HEK293 (cell line): ENCODE data around the gene ABHD12.

ENCODE experiments used
- CTCF ChIA-PET: fragments of 350-600 bp; formaldehyde crosslinking; extraction: SDS; loops from one replicate; lab custom pipeline; 2021; ENCODE audit warnings: antibody characterized with exemption; lab: Yijun Ruan, JAX
- POLR2A ChIA-PET: fragments of 300-600 bp; formaldehyde crosslinking; extraction: SDS; loops from one replicate; lab custom pipeline; 2020; ENCODE audit warnings: antibody characterized with exemption, inconsistent platforms; lab: Yijun Ruan, JAX
- H3K27ac ChIP-seq: fragments of 200-500 bp; sonication (Bioruptor generic); 2 replicates; pipeline ENCODE4 v1.5.1; 2014; ENCODE audit warnings: low read depth, low read length, control low read depth, inconsistent platforms; ENCODE audit errors: extremely low read depth
- H3K36me3 ChIP-seq, 2 experiments: fragments of 200-500 bp in 1 of 2; sonication (Bioruptor generic) in 1 of 2; 1 replicate in 1 of 2; 2 replicates in 1 of 2; pipeline ENCODE4 v1.5.1; 2014 to 2017; ENCODE audit warnings: inconsistent platforms in 2 of 2, low read length in 2 of 2; ENCODE audit not compliant: control insufficient read depth in 2 of 2, insufficient read depth in 1 of 2
- H3K4me1 ChIP-seq: fragments of 200-500 bp; sonication (Bioruptor generic); 2 replicates; pipeline ENCODE4 v1.5.1; 2014; ENCODE audit warnings: mild to moderate bottlenecking, low read length, inconsistent platforms; ENCODE audit not compliant: control insufficient read depth, insufficient read depth
- H3K4me3 ChIP-seq: 2 replicates; pipeline ENCODE4 v1.5.1; 2011; ENCODE audit warnings: low read depth, mild to moderate bottlenecking, control low read depth, low read length, moderate library complexity
- H3K9me3 ChIP-seq: fragments of 200-500 bp; sonication (Bioruptor generic); 2 replicates; pipeline ENCODE4 v1.5.1; 2014; ENCODE audit warnings: low read depth, low read length, inconsistent platforms; ENCODE audit not compliant: control insufficient read depth, insufficient read depth
- KLF1 ChIP-seq: fragments of 450-650 bp; formaldehyde crosslinking; IDR thresholded peaks from 2 replicates; pipeline ENCODE4 v1.5.1; 2016; ENCODE audit warnings: missing biosample characterization, missing genetic modification characterization
- ZBTB8A ChIP-seq: fragments of 450-650 bp; formaldehyde crosslinking; IDR thresholded peaks from 2 replicates; pipeline ENCODE4 v1.5.1; 2016; ENCODE audit warnings: missing biosample characterization, missing genetic modification characterization
- ZNF10 ChIP-seq: fragments of 450-650 bp; formaldehyde crosslinking; IDR thresholded peaks from 2 replicates; pipeline ENCODE4 v1.5.1; 2017; ENCODE audit warnings: missing biosample characterization, missing genetic modification characterization
- ZNF184 ChIP-seq: fragments of 450-650 bp; IDR thresholded peaks from 2 replicates; pipeline ENCODE4 v1.5.1; 2018; ENCODE audit warnings: missing biosample characterization, mild to moderate bottlenecking, missing genetic modification characterization
- ZNF274 ChIP-seq, 2 experiments: fragments of 200-500 bp in 1 of 2; fragments of 450-650 bp in 1 of 2; sonication (Bioruptor generic) in 1 of 2; formaldehyde crosslinking in 1 of 2; IDR thresholded peaks; 2 replicates each; pipeline versions ENCODE4 v1.5.1 to v1.6.1; 2014 to 2016; ENCODE audit warnings: borderline replicate concordance in 1 of 2, inconsistent platforms in 1 of 2, low read length in 1 of 2, missing biosample characterization in 1 of 2, missing genetic modification characterization in 1 of 2
- ZNF391 ChIP-seq: fragments of 450-650 bp; formaldehyde crosslinking; IDR thresholded peaks from 2 replicates; pipeline ENCODE4 v1.5.1; 2016; ENCODE audit warnings: low read depth, missing biosample characterization, missing genetic modification characterization, borderline replicate concordance
- ZNF473 ChIP-seq: fragments of 450-650 bp; formaldehyde crosslinking; IDR thresholded peaks from 2 replicates; pipeline ENCODE4 v1.5.1; 2017; ENCODE audit warnings: missing biosample characterization, missing genetic modification characterization
- ZNF530 ChIP-seq: fragments of 450-650 bp; formaldehyde crosslinking; IDR thresholded peaks from 2 replicates; pipeline ENCODE4 v1.5.1; 2016; ENCODE audit warnings: low read depth, missing biosample characterization, missing genetic modification characterization
- ZNF558 ChIP-seq: fragments of 450-650 bp; formaldehyde crosslinking; IDR thresholded peaks from 2 replicates; pipeline ENCODE4 v1.5.1; 2016; ENCODE audit warnings: missing biosample characterization, missing genetic modification characterization
- ZNF571 ChIP-seq: fragments of 450-650 bp; formaldehyde crosslinking; IDR thresholded peaks from 2 replicates; pipeline ENCODE4 v1.5.0; 2017; ENCODE audit warnings: missing biosample characterization, missing genetic modification characterization
- ZNF830 ChIP-seq: fragments of 450-650 bp; IDR thresholded peaks from 2 replicates; pipeline ENCODE4 v1.5.0; 2018; ENCODE audit warnings: missing biosample characterization, missing genetic modification characterization, low read depth, mild to moderate bottlenecking, moderate library complexity
- TF ChIP-seq, protein P1 (sequence below): fragments of 450-650 bp; formaldehyde crosslinking; IDR thresholded peaks from 2 replicates; pipeline ENCODE4 v1.5.1; 2016; ENCODE audit warnings: missing biosample characterization, missing genetic modification characterization
- TF ChIP-seq, protein P2 (sequence below): fragments of 450-650 bp; formaldehyde crosslinking; IDR thresholded peaks from 2 replicates; pipeline ENCODE4 v1.5.1; 2016; ENCODE audit warnings: missing biosample characterization, missing genetic modification characterization, borderline replicate concordance
- TF ChIP-seq, protein P3 (sequence below): fragments of 450-650 bp; formaldehyde crosslinking; IDR thresholded peaks from 2 replicates; pipeline ENCODE4 v1.5.1; 2016; ENCODE audit warnings: missing biosample characterization, missing genetic modification characterization
- TF ChIP-seq, protein P4 (sequence below): fragments of 450-650 bp; formaldehyde crosslinking; IDR thresholded peaks from 2 replicates; pipeline ENCODE4 v1.5.1; 2017; ENCODE audit warnings: missing biosample characterization, missing genetic modification characterization
- TF ChIP-seq, protein P5 (sequence below): fragments of 450-650 bp; formaldehyde crosslinking; IDR thresholded peaks from 2 replicates; pipeline ENCODE4 v1.5.1; 2016; ENCODE audit warnings: missing biosample characterization, missing genetic modification characterization
- TF ChIP-seq, protein P6 (sequence below): fragments of 450-650 bp; formaldehyde crosslinking; conservative IDR thresholded peaks from 2 replicates; pipeline ENCODE4 v1.5.1; 2016; ENCODE audit warnings: low read depth, missing biosample characterization, missing genetic modification characterization
- TF ChIP-seq, protein P7 (sequence below): fragments of 450-650 bp; formaldehyde crosslinking; IDR thresholded peaks from 2 replicates; pipeline ENCODE4 v1.5.1; 2017; ENCODE audit warnings: missing biosample characterization, missing genetic modification characterization

Gene ABHD12

DNA sequence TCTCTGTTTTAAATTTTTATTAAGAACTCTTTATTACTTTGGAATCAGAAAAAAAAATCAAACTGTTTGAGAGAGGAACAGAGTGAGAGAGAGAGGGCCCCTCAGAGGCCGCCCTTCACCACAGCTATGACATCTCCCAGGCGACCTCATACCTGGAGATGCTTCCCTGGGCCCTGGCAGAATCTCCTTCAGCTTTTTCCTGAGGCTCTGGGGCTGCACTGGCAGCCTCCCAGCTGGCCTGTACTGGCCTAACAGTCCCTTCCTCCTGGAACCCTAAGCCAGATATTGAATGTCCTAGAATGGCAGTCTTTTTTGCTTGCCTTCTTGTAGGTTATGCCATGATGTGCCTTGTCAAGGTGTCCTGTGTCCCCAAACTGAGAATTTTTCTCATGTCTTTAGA, 13.7 kb downstream of the ABHD12 start:
- H3K36me3 ChIP-seq: peaks cover 0 to 2% of the 10 kb centered on the region in 2 experiments; a peak in 2 of 3 replicates
- H3K27ac ChIP-seq: no peak overlapping the region
- ChIA-PET CTCF (interaction anchor here (1.5 kb wide), 1 partner anchor 24 kb away, joined by 4 read pairs; no protein-coding TSS in a partner anchor), POLR2A (no interaction called here)
- no peaks in the 10 kb centered on the region for H3K9me3 ChIP-seq
- H3K4me1 ChIP-seq: no peaks in the 10 kb centered on the region
- H3K4me3 ChIP-seq: no peak overlapping the region
- TF ChIP-seq ZNF473 (tag by site-specific recombination) (no peak), KLF1 (tag by site-specific recombination) (no peak), ZNF830 (tag by site-specific recombination) (no peak), ZNF274 (IDR thresholded peaks at IDR 0.05; ENCODE audit: low read length) (no peak), ZNF274 (tag by site-specific recombination; IDR thresholded peaks at IDR 0.05; ENCODE audit: borderline replicate concordance) (no peak), ZNF530 (tag by site-specific recombination) (no peak), ZNF558 (tag by site-specific recombination) (no peak), ZBTB8A (tag by site-specific recombination) (no peak), ZNF10 (tag by site-specific recombination) (no peak), ZNF184 (tag by site-specific recombination) (no peak), ZNF571 (no peak), ZNF391 (tag by site-specific recombination) (no peak)
- TF ChIP-seq, protein P1, sequence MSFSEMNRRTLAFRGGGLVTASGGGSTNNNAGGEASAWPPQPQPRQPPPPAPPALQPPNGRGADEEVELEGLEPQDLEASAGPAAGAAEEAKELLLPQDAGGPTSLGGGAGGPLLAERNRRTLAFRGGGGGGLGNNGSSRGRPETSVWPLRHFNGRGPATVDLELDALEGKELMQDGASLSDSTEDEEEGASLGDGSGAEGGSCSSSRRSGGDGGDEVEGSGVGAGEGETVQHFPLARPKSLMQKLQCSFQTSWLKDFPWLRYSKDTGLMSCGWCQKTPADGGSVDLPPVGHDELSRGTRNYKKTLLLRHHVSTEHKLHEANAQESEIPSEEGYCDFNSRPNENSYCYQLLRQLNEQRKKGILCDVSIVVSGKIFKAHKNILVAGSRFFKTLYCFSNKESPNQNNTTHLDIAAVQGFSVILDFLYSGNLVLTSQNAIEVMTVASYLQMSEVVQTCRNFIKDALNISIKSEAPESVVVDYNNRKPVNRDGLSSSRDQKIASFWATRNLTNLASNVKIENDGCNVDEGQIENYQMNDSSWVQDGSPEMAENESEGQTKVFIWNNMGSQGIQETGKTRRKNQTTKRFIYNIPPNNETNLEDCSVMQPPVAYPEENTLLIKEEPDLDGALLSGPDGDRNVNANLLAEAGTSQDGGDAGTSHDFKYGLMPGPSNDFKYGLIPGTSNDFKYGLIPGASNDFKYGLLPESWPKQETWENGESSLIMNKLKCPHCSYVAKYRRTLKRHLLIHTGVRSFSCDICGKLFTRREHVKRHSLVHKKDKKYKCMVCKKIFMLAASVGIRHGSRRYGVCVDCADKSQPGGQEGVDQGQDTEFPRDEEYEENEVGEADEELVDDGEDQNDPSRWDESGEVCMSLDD: no peak
- TF ChIP-seq, protein P2, sequence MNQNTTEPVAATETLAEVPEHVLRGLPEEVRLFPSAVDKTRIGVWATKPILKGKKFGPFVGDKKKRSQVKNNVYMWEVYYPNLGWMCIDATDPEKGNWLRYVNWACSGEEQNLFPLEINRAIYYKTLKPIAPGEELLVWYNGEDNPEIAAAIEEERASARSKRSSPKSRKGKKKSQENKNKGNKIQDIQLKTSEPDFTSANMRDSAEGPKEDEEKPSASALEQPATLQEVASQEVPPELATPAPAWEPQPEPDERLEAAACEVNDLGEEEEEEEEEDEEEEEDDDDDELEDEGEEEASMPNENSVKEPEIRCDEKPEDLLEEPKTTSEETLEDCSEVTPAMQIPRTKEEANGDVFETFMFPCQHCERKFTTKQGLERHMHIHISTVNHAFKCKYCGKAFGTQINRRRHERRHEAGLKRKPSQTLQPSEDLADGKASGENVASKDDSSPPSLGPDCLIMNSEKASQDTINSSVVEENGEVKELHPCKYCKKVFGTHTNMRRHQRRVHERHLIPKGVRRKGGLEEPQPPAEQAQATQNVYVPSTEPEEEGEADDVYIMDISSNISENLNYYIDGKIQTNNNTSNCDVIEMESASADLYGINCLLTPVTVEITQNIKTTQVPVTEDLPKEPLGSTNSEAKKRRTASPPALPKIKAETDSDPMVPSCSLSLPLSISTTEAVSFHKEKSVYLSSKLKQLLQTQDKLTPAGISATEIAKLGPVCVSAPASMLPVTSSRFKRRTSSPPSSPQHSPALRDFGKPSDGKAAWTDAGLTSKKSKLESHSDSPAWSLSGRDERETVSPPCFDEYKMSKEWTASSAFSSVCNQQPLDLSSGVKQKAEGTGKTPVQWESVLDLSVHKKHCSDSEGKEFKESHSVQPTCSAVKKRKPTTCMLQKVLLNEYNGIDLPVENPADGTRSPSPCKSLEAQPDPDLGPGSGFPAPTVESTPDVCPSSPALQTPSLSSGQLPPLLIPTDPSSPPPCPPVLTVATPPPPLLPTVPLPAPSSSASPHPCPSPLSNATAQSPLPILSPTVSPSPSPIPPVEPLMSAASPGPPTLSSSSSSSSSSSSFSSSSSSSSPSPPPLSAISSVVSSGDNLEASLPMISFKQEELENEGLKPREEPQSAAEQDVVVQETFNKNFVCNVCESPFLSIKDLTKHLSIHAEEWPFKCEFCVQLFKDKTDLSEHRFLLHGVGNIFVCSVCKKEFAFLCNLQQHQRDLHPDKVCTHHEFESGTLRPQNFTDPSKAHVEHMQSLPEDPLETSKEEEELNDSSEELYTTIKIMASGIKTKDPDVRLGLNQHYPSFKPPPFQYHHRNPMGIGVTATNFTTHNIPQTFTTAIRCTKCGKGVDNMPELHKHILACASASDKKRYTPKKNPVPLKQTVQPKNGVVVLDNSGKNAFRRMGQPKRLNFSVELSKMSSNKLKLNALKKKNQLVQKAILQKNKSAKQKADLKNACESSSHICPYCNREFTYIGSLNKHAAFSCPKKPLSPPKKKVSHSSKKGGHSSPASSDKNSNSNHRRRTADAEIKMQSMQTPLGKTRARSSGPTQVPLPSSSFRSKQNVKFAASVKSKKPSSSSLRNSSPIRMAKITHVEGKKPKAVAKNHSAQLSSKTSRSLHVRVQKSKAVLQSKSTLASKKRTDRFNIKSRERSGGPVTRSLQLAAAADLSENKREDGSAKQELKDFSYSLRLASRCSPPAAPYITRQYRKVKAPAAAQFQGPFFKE: no peak
- TF ChIP-seq, protein P3, sequence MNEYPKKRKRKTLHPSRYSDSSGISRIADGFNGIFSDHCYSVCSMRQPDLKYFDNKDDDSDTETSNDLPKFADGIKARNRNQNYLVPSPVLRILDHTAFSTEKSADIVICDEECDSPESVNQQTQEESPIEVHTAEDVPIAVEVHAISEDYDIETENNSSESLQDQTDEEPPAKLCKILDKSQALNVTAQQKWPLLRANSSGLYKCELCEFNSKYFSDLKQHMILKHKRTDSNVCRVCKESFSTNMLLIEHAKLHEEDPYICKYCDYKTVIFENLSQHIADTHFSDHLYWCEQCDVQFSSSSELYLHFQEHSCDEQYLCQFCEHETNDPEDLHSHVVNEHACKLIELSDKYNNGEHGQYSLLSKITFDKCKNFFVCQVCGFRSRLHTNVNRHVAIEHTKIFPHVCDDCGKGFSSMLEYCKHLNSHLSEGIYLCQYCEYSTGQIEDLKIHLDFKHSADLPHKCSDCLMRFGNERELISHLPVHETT: no peak
- TF ChIP-seq, protein P4, sequence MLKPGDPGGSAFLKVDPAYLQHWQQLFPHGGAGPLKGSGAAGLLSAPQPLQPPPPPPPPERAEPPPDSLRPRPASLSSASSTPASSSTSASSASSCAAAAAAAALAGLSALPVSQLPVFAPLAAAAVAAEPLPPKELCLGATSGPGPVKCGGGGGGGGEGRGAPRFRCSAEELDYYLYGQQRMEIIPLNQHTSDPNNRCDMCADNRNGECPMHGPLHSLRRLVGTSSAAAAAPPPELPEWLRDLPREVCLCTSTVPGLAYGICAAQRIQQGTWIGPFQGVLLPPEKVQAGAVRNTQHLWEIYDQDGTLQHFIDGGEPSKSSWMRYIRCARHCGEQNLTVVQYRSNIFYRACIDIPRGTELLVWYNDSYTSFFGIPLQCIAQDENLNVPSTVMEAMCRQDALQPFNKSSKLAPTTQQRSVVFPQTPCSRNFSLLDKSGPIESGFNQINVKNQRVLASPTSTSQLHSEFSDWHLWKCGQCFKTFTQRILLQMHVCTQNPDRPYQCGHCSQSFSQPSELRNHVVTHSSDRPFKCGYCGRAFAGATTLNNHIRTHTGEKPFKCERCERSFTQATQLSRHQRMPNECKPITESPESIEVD (tag by site-specific recombination): no peak
- TF ChIP-seq, protein P5, sequence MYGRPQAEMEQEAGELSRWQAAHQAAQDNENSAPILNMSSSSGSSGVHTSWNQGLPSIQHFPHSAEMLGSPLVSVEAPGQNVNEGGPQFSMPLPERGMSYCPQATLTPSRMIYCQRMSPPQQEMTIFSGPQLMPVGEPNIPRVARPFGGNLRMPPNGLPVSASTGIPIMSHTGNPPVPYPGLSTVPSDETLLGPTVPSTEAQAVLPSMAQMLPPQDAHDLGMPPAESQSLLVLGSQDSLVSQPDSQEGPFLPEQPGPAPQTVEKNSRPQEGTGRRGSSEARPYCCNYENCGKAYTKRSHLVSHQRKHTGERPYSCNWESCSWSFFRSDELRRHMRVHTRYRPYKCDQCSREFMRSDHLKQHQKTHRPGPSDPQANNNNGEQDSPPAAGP (tag by site-specific recombination): no peak
- TF ChIP-seq, protein P6, sequence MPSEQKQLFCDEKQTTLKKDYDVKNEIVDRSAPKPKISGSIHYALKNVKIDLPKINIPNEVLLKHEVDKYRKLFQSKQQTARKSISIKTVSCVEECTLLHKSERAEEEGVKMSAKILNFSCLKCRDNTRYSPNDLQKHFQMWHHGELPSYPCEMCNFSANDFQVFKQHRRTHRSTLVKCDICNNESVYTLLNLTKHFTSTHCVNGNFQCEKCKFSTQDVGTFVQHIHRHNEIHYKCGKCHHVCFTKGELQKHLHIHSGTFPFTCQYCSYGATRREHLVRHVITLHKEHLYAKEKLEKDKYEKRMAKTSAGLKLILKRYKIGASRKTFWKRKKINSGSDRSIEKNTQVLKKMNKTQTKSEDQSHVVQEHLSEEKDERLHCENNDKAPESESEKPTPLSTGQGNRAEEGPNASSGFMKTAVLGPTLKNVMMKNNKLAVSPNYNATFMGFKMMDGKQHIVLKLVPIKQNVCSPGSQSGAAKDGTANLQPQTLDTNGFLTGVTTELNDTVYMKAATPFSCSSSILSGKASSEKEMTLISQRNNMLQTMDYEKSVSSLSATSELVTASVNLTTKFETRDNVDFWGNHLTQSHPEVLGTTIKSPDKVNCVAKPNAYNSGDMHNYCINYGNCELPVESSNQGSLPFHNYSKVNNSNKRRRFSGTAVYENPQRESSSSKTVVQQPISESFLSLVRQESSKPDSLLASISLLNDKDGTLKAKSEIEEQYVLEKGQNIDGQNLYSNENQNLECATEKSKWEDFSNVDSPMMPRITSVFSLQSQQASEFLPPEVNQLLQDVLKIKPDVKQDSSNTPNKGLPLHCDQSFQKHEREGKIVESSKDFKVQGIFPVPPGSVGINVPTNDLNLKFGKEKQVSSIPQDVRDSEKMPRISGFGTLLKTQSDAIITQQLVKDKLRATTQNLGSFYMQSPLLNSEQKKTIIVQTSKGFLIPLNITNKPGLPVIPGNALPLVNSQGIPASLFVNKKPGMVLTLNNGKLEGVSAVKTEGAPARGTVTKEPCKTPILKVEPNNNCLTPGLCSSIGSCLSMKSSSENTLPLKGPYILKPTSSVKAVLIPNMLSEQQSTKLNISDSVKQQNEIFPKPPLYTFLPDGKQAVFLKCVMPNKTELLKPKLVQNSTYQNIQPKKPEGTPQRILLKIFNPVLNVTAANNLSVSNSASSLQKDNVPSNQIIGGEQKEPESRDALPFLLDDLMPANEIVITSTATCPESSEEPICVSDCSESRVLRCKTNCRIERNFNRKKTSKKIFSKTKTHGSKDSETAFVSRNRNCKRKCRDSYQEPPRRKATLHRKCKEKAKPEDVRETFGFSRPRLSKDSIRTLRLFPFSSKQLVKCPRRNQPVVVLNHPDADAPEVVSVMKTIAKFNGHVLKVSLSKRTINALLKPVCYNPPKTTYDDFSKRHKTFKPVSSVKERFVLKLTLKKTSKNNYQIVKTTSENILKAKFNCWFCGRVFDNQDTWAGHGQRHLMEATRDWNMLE: no peak
- TF ChIP-seq, protein P7, sequence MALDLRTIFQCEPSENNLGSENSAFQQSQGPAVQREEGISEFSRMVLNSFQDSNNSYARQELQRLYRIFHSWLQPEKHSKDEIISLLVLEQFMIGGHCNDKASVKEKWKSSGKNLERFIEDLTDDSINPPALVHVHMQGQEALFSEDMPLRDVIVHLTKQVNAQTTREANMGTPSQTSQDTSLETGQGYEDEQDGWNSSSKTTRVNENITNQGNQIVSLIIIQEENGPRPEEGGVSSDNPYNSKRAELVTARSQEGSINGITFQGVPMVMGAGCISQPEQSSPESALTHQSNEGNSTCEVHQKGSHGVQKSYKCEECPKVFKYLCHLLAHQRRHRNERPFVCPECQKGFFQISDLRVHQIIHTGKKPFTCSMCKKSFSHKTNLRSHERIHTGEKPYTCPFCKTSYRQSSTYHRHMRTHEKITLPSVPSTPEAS (tag by site-specific recombination): no peak
